PC-3 (cell line): ENCODE results near the gene ABO. TPM values are rescaled to one million over a fixed set of nuclear protein-coding genes. Genes with fewer than 3 reads are reported as not detected.
"Not testable (repeated sequence)": the region's sequence is repeated elsewhere in the genome, so short reads cannot be mapped to it uniquely, and the experiment has no call there.

Source experiments
- ATAC-seq: fragments of 200-7000 bp; cut with Tn5 transposase; 2 replicates; pipeline ENCODE4 v1.9.1; 2020; ENCODE audit warnings: mild to moderate bottlenecking, moderate library complexity
- BruUV-seq: library from RNA; stranded (reverse); fragments of 400-500 nt; replicated peaks from 2 replicates; lab custom pipeline; 2021; lab: Mats Ljungman, UMichigan
- CTCF ChIA-PET: fragments of 300-600 bp; sonication (Branson Sonifier 250); formaldehyde crosslinking; loops from one replicate; lab custom pipeline; 2022; ENCODE audit warnings: antibody characterized with exemption; lab: Charles Lee
- POLR2A ChIA-PET: fragments of 300-600 bp; sonication (Branson Sonifier 250); formaldehyde crosslinking; loops from one replicate; lab custom pipeline; 2022; ENCODE audit warnings: antibody characterized with exemption; ENCODE audit not compliant: unreplicated experiment; lab: Charles Lee
- DNase-seq: peaks from one replicate; pipeline ENCODE4 v3.0.0-alpha.2; 2015
- H2AFZ ChIP-seq: fragments of 300-600 bp; sonication (generic); 2 replicates; pipeline ENCODE4 v1.6.0; 2016; ENCODE audit warnings: antibody characterized with exemption, low read length
- H3F3A ChIP-seq: fragments of 300-600 bp; sonication (generic); one replicate; pipeline ENCODE4 v1.6.0; 2017; ENCODE audit warnings: antibody characterized with exemption, low read length, control low read depth, mild to moderate bottlenecking; ENCODE audit not compliant: unreplicated experiment
- H3K27ac ChIP-seq: fragments of 300-600 bp; sonication (generic); 2 replicates; pipeline ENCODE4 v1.5.1; 2016; ENCODE audit warnings: mild to moderate bottlenecking, low read length
- H3K27me3 ChIP-seq: fragments of 300-600 bp; sonication (generic); 2 replicates; pipeline ENCODE4 v1.6.1; 2016; ENCODE audit warnings: low read length, mixed read lengths
- H3K36me3 ChIP-seq: fragments of 300-600 bp; sonication (generic); 2 replicates; pipeline ENCODE4 v1.6.1; 2016; ENCODE audit warnings: low read depth, mixed run types, low read length, mixed read lengths
- H3K4me1 ChIP-seq: fragments of 300-600 bp; sonication (generic); 2 replicates; pipeline ENCODE4 v1.5.1; 2016; ENCODE audit warnings: low read length; ENCODE audit not compliant: insufficient read depth
- H3K4me2 ChIP-seq: fragments of 300-600 bp; sonication (generic); 2 replicates; pipeline ENCODE4 v1.6.0; 2016; ENCODE audit warnings: low read length
- H3K4me3 ChIP-seq: fragments of 300-600 bp; sonication (generic); 2 replicates; pipeline ENCODE4 v1.5.1; 2016; ENCODE audit warnings: mild to moderate bottlenecking, low read length, mixed read lengths
- H3K79me2 ChIP-seq: fragments of 300-600 bp; sonication (generic); 2 replicates; pipeline ENCODE4 v1.6.1; 2017; ENCODE audit warnings: low read length, mixed read lengths
- H3K9ac ChIP-seq: fragments of 300-600 bp; sonication (generic); 2 replicates; pipeline ENCODE4 v1.6.0; 2016; ENCODE audit warnings: mild to moderate bottlenecking, low read length
- H3K9me2 ChIP-seq: fragments of 300-600 bp; sonication (generic); replicated peaks from 2 replicates; pipeline ENCODE4 v1.6.1; 2016; ENCODE audit warnings: mixed run types, low read length, mixed read lengths
- H3K9me3 ChIP-seq: fragments of 300-600 bp; sonication (generic); 2 replicates; pipeline ENCODE4 v1.6.1; 2016; ENCODE audit warnings: low read length, mixed read lengths
- H4K20me1 ChIP-seq: fragments of 300-600 bp; sonication (generic); 2 replicates; pipeline ENCODE4 v1.6.1; 2016; ENCODE audit warnings: low read length, mixed read lengths
- CTCF ChIP-seq: fragments of 300-600 bp; sonication (generic); conservative IDR thresholded peaks from 2 replicates; pipeline ENCODE4 v1.5.1; 2017; ENCODE audit warnings: antibody characterized with exemption, low read depth, mild to moderate bottlenecking, low read length
- EZH2 ChIP-seq: fragments of 300-600 bp; sonication (generic); IDR thresholded peaks from one replicate; pipeline ENCODE4 v1.6.1; 2017; ENCODE audit warnings: antibody characterized with exemption, mild to moderate bottlenecking, low read length; ENCODE audit not compliant: unreplicated experiment
- EZH2phosphoT487 ChIP-seq: fragments of 300-600 bp; sonication (generic); IDR thresholded peaks from 2 replicates; pipeline ENCODE4 v1.6.1; 2018; ENCODE audit warnings: mild to moderate bottlenecking, antibody characterized with exemption, low read length, borderline replicate concordance
- intact Hi-C: fragments of 100-400 bp; cut with micrococcal nuclease; formaldehyde crosslinking; loops from 2 replicates; pipeline ENCODE4 v1.9.0; 2023
- total RNA-seq: library from RNA; depleted of rRNA; stranded (reverse); fragments of >200 nt; gene quantifications from 2 replicates; pipeline ENCODE4 v1.2.3, GENCODE V29; 2014

Gene ABO
- total RNA-seq, 1 experiment from 2014 or later = not detected

GRCh38 chr9:133221177-133221809 is 53.7 kb downstream of the ABO start:
- H3K4me1 ChIP-seq = peaks cover 8% of the 10 kb centered on the region; the same call in 1 of the 2 replicates
- H3K27ac ChIP-seq = no peak overlapping the region
- BruUV-seq = no TSS peak
- H3F3A ChIP-seq = no peaks in the 10 kb centered on the region
- no peak overlapping the region for H3K9ac ChIP-seq
- no peaks in the 10 kb centered on the region for H3K9me2 ChIP-seq
- H3K9me3 ChIP-seq = no peaks in the 10 kb centered on the region
- H4K20me1 ChIP-seq = no peaks in the 10 kb centered on the region
- ChIA-PET POLR2A (no interaction called here), CTCF (no interaction called here)
- H3K27me3 ChIP-seq = peaks cover 8% of the 10 kb centered on the region
- H3K79me2 ChIP-seq = no peaks in the 10 kb centered on the region
- H3K4me3 ChIP-seq = no peak overlapping the region
- no peak overlapping the region for H3K4me2 ChIP-seq
- intact Hi-C loops = no loop called here
- TF ChIP-seq EZH2 (no peak), CTCF (no peak), EZH2phosphoT487 (no peak)
- ATAC-seq (no peak), DNase-seq (no peak)
- no peaks in the 10 kb centered on the region for H3K36me3 ChIP-seq
- H2AFZ ChIP-seq = no peak overlapping the region

- intact Hi-C loops, H3K27ac ChIP-seq, H3K36me3 ChIP-seq, H2AFZ ChIP-seq, BruUV-seq, H3F3A ChIP-seq, H3K9me2 ChIP-seq, H3K9ac ChIP-seq, ATAC-seq, CTCF ChIA-PET, H3K9me3 ChIP-seq, POLR2A ChIA-PET, H4K20me1 ChIP-seq, H3K4me3 ChIP-seq, H3K79me2 ChIP-seq, H3K27me3 ChIP-seq, DNase-seq, H3K4me2 ChIP-seq: not testable (repeated sequence)
- peaks cover 30% of the 10 kb centered on the region for H3K4me1 ChIP-seq
These were observed 56.7 kb downstream of the ABO start for GRCh38 chr9:133218049-133218975.

GRCh38 chr9:133217333-133217988 is 57.5 kb downstream of the ABO start:
- CTCF ChIA-PET, H3K4me3 ChIP-seq, H3K9me2 ChIP-seq, DNase-seq, H3K9ac ChIP-seq, H3K36me3 ChIP-seq, H3K4me2 ChIP-seq, H3K27me3 ChIP-seq, H3K79me2 ChIP-seq, H4K20me1 ChIP-seq, H3K27ac ChIP-seq, H3F3A ChIP-seq, POLR2A ChIA-PET, BruUV-seq, ATAC-seq, H2AFZ ChIP-seq, H3K9me3 ChIP-seq, intact Hi-C loops: not testable (repeated sequence)
- peaks cover 32% of the 10 kb centered on the region for H3K4me1 ChIP-seq

DNA sequence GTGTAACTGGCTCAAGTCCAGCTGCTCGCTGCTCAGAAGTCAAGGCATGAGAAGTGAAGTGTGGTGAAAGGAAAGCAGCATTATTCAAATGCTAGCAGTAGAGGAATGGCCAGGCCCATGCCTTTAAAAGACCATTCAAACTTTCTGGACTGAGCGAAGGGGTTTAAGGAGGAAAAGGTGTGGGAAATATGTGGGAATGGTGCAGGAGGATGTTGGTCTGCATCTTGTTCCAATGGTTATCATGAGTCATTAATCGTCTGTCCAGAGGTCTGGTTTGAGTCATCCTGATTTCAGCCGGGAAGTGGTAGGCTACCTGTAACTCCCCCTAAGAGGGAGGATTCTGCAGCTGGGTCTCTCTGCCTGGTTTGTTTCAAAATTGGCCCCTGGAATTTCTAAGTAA is 60.7 kb downstream of the ABO start:
- peak; percentile 68 for DNase-seq
- H3K4me3 ChIP-seq, H3F3A ChIP-seq, intact Hi-C loops, H3K9me3 ChIP-seq, CTCF ChIA-PET, H3K79me2 ChIP-seq, H3K9me2 ChIP-seq, H3K36me3 ChIP-seq, H3K27me3 ChIP-seq, BruUV-seq, H4K20me1 ChIP-seq, H2AFZ ChIP-seq, POLR2A ChIA-PET, H3K9ac ChIP-seq: not testable (repeated sequence)
- Histone ChIP-seq H3K4me2 (peak overlapping the region; percentile 54), H3K4me1 (peaks cover 49% of the 10 kb centered on the region), H3K27ac (peak overlapping the region; percentile 78)
- ATAC-seq = peak; percentile 57
